ENCODE results near the gene APAF1. TPM values are rescaled to one million over a fixed set of nuclear protein-coding genes. Genes with fewer than 3 reads are reported as not detected.
"Not testable (repeated sequence)": the region's sequence is repeated elsewhere in the genome, so short reads cannot be mapped to it uniquely, and the experiment has no call there.

APAF1 gene, protein sequence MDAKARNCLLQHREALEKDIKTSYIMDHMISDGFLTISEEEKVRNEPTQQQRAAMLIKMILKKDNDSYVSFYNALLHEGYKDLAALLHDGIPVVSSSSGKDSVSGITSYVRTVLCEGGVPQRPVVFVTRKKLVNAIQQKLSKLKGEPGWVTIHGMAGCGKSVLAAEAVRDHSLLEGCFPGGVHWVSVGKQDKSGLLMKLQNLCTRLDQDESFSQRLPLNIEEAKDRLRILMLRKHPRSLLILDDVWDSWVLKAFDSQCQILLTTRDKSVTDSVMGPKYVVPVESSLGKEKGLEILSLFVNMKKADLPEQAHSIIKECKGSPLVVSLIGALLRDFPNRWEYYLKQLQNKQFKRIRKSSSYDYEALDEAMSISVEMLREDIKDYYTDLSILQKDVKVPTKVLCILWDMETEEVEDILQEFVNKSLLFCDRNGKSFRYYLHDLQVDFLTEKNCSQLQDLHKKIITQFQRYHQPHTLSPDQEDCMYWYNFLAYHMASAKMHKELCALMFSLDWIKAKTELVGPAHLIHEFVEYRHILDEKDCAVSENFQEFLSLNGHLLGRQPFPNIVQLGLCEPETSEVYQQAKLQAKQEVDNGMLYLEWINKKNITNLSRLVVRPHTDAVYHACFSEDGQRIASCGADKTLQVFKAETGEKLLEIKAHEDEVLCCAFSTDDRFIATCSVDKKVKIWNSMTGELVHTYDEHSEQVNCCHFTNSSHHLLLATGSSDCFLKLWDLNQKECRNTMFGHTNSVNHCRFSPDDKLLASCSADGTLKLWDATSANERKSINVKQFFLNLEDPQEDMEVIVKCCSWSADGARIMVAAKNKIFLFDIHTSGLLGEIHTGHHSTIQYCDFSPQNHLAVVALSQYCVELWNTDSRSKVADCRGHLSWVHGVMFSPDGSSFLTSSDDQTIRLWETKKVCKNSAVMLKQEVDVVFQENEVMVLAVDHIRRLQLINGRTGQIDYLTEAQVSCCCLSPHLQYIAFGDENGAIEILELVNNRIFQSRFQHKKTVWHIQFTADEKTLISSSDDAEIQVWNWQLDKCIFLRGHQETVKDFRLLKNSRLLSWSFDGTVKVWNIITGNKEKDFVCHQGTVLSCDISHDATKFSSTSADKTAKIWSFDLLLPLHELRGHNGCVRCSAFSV (N-terminal part only)
- total RNA-seq: 1 to 10 TPM; 3.9 to 5.3 TPM

DNA sequence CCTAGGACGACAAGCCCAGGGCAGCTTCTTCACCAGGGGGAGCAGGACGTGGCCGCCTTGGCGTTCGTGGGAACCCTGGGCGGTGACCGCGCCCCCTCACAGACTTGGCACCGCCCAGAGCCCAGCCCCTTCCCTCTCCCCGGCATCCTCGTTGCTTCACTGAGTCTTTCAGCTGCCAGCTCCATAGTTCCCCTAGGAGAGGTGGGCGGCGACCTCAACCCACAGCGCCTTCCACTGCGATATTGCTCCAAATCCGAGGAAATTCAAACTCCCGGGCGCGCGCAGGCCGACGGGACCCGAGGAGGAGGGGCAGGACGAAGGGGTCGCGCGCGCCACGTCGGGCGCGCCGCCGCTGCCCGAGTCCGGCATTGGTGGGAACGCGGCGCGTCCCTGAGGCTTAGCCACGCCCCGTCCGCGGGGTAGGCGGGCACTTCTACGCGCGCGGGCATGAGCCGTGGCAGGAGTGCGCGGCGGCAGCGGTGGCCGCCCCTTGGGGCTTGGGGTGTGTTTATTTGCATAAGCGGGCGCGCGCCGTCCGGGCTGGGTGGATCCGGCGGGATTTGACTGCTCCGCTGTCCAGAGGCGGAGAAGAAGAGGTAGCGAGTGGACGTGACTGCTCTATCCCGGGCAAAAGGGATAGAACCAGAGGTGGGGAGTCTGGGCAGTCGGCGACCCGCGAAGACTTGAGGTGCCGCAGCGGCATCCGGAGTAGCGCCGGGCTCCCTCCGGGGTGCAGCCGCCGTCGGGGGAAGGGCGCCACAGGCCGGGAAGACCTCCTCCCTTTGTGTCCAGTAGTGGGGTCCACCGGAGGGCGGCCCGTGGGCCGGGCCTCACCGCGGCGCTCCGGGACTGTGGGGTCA, at the start of gene APAF1, which contains the start of gene IKBIP:
APAF1 (plus strand) TSS at position 579 of the 860 bp plus-strand sequence. CDS start 3,070 bp downstream, outside the sequence.
IKBIP (minus strand) TSS at position 77 of the 860 bp plus-strand sequence. CDS start 87 bp downstream, outside the sequence.
- Histone ChIP-seq H3K9me3 (no peaks in the 10 kb centered on the region), H3K27ac (peak within 1 kb of the TSS; percentile 88 to 91), H3K27me3 (no peaks in the 10 kb centered on the region), H3K4me1 (peaks cover 0 to 15% of the 10 kb centered on the region in 2 donors), H3K36me3 (peaks cover 3% of the 10 kb centered on the region), H3K4me3 (peak within 1 kb of the TSS; percentile 93 to 99)
- TF ChIP-seq, protein P1, sequence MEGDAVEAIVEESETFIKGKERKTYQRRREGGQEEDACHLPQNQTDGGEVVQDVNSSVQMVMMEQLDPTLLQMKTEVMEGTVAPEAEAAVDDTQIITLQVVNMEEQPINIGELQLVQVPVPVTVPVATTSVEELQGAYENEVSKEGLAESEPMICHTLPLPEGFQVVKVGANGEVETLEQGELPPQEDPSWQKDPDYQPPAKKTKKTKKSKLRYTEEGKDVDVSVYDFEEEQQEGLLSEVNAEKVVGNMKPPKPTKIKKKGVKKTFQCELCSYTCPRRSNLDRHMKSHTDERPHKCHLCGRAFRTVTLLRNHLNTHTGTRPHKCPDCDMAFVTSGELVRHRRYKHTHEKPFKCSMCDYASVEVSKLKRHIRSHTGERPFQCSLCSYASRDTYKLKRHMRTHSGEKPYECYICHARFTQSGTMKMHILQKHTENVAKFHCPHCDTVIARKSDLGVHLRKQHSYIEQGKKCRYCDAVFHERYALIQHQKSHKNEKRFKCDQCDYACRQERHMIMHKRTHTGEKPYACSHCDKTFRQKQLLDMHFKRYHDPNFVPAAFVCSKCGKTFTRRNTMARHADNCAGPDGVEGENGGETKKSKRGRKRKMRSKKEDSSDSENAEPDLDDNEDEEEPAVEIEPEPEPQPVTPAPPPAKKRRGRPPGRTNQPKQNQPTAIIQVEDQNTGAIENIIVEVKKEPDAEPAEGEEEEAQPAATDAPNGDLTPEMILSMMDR (IDR thresholded peaks at IDR 0.05): no peak
- DNase-seq (ENCODE audit: low spot score): peak; percentile 97

DNA sequence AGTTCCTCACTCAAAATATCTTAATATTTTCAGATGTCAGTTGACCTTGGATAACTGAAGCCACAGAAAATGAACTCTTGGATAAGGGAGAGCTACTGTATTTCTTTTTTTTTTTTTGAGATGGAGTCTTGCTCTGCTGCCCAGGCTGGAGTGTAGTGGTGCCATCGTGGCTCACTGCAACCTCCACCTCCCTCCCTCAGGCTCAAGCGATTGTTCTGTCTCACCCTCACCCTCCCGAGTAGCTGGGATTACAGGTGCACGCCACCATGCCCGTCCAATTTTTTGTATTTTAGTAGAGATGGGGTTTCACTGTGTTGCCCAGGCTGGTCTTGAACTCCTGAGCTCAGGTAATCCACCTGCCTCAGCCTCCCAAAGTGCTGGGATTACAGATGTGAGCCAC, 47.8 kb upstream of the APAF1 start:
- H3K9me3 ChIP-seq; DNase-seq (ENCODE audit: low spot score); H3K4me3 ChIP-seq; H3K27ac ChIP-seq; H3K27me3 ChIP-seq: not testable (repeated sequence)
- peaks cover 0 to 27% of the 10 kb centered on the region in 2 donors for H3K4me1 ChIP-seq
- peaks cover 70% of the 10 kb centered on the region for H3K36me3 ChIP-seq

DNA sequence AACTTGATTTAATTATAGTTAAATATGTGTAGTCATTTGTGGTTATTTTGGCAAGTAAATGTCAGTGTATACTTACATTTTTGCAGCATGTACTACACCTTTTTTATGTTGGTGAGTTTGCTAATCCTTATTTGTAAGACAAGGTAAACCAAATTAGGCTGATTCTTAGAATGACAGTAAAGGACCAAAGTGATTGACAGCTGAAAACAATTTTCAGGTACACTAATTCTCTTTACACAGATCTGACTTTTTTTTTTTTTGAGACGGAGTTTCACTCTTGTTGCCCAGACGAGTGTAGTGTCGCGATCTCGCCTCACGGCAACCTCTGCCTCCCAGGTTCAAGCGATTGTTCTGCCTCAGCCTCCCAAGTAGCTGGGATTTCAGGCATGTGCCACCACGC, 43.2 kb upstream of the APAF1 start:
- peaks cover 0 to 5% of the 10 kb centered on the region in 2 donors for H3K4me1 ChIP-seq
- no peak for DNase-seq (ENCODE audit: low spot score)
- TF ChIP-seq, protein P1 (IDR thresholded peaks at IDR 0.05): no peak
- H3K27ac ChIP-seq: no peak overlapping the region
- H3K4me3 ChIP-seq: no peak overlapping the region
- H3K9me3 ChIP-seq: no peaks in the 10 kb centered on the region
- H3K27me3 ChIP-seq: no peaks in the 10 kb centered on the region
- peaks cover 82% of the 10 kb centered on the region for H3K36me3 ChIP-seq

DNA sequence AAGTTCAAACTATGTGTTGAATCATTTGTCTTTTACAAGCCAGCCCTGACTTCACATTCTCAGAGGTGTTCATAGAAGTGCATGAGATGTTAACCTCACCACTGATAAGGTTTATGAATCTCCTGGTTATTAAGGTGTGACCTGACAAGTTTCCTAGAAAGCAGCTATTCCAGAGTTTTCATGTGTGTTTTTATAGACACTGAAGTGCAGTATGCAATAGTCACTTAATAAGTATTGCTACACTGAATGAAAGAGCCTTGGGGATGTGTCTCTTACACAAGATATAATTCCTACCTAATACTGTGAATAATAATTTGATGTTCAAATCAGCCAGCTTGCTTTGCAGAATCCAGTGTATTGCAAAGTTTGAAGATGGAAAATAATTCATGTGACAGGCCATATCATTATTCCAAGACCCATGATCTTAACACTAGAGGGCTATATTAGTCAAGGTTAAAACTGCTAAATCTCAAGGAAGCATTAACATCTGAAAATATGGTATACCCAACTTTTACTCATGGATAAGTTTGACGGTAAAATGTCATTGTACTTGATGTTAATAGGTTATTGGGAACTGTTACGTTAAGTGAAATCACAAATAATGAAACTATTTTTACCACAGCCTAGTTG, 38.6 kb upstream of the APAF1 start:
- Histone ChIP-seq H3K36me3 (peaks cover 36% of the 10 kb centered on the region), H3K27ac (no peak overlapping the region), H3K27me3 (no peaks in the 10 kb centered on the region), H3K9me3 (no peaks in the 10 kb centered on the region), H3K4me3 (no peak overlapping the region), H3K4me1 (no peaks in the 10 kb centered on the region)
- DNase-seq (ENCODE audit: low spot score): no peak
- TF ChIP-seq, protein P1 (IDR thresholded peaks at IDR 0.05): no peak

DNA sequence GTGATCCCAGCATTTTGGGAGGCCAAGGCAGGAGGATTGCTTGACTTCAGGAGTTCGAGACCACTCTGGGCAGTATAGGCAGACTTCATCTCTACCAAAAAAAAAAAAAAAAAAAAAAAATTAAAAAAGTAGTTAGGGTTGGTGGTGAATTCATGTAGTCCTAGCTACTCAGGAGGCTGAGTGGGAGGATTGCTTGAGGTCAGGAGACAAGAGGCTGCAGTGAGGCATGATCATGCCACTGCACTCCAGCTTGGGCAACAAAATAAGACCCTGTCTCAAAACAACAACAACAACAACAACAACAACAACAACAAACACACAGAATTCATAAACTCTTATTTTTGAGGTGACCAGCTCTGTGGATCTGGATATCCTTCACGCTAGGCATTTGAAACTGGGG, 34.5 kb upstream of the APAF1 start:
- no peak overlapping the region for H3K27ac ChIP-seq
- DNase-seq (ENCODE audit: low spot score): no peak
- no peaks in the 10 kb centered on the region for H3K9me3 ChIP-seq
- no peaks in the 10 kb centered on the region for H3K36me3 ChIP-seq
- TF ChIP-seq, protein P1 (IDR thresholded peaks at IDR 0.05): no peak
- H3K4me3 ChIP-seq: no peak overlapping the region
- no peaks in the 10 kb centered on the region for H3K4me1 ChIP-seq
- no peaks in the 10 kb centered on the region for H3K27me3 ChIP-seq
